Right hindlimb (tissue), 1 donor: ENCODE measurements around the gene SLC9A1.

Source experiments
- DNase-seq: peaks from one replicate; pipeline ENCODE4 v3.0.0-alpha.2; 2018

SLC9A1 gene

DNA sequence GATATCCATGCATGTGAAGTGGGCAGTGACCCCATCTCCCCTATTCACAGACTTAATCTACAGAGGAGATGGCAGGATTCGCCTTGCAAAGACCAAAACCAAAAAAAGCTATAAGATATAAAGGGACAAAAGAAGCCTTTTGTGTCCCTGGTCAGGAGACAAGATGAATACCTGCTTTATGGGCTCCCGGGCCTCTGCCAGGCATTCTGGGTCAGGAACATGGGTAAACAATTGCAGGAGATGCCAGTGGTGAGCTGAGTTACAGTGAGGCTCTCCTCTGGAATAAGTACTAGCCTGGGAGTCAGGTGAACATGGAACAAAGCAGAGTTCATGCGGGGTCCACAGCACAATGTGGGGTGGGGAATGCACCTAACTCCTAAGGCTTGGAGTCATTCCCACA, 4.7 kb downstream of the SLC9A1 start:
- DNase-seq: no peak

DNA sequence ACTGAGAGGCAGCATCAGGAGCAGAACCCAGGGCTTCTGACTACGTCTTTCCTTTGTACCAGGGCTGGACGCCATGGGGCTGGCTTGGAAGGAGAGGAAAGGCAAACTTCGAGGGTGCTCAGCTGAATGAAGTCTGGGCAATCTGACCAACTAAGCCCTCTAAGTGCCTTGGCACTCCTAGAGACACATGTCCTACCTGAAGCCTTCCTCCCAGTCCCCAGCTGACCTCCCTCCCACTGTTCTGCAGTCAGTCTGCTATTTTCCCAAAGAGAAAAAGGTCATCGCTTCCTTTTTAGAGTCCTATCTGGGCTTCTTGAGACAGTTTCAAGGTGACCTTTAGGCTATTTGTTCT, 5.2 kb downstream of the SLC9A1 start:
- DNase-seq: no peak

DNA sequence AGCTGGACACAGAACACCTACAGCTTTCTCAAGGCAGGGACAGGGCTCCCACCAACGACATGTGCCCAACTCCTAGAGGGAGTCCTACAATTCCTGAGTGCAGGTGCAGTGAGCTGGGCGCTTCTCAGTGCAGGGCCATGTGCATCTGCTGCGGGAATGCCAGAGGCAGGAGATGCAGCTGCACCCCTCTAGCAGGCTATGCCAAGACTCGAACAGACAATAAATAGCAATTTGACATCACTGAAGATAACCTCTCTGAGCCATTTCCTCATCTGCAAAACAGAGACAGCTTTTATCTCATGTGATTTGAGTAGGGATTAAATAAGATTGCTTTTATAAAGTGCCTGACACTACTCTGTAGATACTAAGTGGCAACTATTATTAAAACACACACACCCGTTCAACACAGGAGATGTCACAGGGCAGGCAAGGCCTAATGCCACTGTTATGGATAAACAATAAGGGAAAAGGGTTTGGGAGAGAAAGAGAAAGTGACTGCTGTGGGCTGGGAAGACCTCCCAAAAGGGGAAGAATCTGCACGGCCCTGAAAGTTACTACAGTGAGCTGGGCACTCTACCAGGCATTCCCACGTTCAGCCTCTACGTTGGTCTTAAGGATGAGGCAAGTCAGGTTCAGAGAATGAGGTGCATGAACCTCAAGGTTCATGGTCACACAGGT, 5.7 kb downstream of the SLC9A1 start:
- no peak for DNase-seq

DNA sequence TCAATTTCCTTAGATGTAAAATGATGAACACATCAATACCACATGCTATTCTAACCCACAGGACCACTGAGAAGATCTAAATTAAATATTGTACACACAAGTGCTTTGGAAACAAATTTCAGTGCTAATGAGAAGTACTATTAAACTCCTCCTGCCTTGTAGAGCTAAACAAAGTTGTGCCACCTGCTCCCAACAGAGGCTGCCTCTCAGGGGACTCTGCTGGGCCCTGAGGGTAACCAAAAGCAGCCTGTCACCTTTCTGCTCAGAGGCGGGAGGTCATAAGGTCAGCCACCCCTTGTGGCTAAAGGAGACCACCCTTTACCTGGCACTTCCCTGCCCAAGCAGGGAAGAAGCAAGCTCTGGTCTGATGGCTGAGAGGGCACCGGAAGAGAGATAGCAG, 6.3 kb downstream of the SLC9A1 start:
- no peak for DNase-seq

DNA sequence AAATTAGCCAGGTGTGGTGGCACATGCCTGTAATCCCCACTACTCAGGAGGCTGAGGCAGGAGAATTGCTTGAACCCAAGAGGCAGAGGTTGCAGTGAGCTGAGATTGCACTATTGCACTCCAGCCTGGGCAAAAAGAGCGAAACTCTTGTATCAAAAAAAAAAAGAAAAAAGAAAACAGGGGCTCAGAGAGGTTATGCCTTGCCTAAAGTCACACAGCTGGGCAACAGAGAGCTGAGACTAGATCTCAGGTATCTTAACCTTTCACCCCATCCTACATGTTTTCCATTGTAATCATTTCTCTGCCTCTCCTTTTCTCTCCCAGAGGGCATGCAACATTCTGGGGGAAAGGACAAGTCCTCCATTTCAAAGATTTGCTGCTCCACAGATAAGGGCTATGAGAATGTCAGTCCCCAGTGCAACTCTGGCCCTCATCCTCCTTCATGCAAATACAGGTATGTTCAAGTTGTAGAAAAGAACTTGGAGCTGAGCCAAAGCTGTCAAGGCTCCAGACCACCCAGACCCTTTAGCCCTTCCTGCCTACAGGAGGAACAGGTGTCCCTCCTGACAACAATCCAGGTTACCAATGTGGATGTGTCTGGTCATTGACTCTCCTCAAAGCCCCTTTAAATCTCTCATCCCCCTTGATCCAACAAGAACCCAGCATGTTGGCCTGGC, 6.9 kb downstream of the SLC9A1 start:
- DNase-seq: no peak

DNA sequence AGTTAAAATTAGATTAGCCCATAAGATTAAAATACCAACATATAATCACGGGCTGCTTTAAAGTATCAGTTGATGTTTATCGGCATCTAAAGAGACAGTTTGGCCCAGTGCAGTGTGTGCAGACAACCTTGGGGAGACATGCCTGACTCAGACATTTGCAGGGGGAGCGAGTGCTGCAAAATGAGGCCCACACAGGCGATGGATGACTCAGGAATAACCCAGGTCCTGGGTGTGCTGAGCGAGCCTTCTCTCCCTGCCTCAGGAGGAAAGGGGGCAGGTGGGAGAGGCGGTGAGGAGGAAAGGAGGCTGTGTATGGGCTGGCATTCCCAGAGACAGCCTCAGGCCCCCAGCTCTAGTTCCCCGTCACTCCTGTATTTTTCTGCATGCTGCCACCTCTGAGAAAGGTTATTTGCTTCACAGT, 9.0 kb downstream of the SLC9A1 start:
- no peak for DNase-seq

DNA sequence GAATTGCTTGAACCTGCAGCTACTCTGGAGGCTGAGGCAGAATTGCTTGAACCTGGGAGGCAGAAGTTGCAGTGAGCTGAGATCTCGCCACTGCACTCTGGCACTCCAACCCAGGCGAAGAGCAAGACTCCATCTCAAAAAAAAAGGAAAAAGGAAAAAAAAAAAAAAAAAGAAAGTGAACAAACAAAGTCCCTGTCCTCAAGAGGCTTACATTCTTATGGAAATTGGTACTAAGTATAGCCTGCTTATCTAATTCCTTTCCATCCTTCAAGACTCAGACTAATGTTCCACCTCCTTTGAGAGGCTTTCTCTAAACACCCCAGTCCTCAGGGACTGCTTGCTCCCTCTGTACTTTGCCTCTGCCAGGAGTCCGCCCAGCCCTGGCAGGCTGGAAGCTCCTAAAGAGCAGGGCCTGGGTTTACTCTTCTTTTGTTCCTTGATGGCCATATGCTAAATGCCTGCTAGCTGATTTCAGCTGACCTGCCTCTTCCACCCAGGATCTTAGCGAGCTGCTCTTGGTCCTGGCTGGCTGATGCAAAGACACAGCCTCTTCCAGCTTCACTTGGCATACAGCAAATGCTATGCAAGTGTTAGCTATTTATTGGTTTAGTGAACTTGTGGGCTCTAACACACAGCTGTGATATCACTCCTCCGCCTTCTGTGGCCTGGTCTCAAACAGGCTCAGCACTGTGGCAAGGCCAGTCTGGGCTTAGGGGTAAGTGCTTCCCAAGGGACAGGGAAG, 9.8 kb downstream of the SLC9A1 start:
- DNase-seq: peak; percentile 65

DNA sequence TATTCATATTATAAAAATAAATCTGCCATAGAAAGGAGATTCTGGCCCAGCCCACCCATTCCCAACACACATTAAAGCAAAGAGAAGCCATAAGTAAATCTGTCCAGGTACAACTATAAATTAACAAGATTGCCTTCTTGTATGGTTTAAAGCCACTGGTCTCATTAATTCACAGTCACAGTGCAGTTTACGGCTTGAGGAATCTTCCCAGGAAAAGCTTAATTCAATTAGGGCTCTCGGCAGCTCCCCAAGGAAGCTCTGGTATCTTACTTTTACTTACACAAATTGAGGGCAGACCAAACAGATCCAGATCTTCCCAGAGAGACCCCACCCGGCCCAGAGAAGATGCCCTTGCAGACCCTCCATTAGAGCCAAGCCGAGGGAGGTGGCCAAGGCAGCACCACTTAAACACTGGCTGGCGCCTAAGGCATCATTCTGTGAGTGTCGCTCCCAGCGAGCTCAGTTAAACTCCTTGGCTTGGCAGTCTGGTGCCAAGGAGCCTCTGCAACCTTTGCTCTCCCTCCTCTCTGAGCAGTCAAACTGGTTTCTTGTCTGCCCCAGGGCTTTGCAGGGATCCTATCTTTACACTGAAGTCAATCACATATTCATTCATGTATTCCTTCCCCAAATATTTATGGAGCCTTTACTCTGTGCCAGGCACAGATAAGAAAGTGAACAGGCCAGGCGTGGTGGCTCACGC, 10.7 kb downstream of the SLC9A1 start:
- DNase-seq: no peak

DNA sequence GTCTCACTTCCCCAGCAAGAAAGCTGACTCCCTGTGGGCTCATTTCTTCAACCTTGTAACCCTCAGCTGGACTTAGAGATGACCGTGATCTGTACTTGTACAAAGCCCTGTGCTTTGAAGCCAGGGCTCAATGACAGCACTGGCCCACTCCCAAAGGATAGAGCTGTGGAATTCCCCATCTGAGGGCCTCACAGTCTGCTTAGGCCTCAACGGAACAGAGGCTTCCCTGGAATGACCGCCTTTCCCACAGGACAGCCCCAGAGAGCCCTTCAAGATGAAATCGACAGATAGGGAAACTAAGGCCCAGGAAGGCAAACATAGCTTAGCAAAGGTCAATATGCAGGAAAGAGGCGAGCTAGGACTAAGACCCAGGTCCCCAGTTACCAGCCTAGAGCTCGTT, 11.5 kb downstream of the SLC9A1 start:
- no peak for DNase-seq

DNA sequence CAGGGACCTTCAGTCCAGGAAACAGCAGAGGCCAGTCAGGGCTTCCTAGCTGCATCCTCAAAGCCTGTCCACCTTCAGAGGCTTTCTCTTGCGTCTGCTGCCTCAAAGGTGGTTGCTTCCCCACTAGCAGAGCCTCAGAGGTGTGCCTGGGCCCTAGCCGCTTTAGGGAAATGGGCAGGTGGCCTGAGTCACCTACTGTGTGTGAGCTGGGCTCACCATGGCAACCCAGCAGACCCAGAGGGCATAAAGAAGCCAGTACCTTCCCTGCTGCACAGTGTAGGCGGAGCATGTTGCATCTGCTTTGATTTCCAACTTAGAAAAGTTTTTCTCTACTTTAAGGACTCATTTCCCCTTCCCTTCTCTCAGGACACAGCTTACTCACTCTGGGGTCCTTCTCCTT, 12.5 kb downstream of the SLC9A1 start:
- no peak for DNase-seq

DNA sequence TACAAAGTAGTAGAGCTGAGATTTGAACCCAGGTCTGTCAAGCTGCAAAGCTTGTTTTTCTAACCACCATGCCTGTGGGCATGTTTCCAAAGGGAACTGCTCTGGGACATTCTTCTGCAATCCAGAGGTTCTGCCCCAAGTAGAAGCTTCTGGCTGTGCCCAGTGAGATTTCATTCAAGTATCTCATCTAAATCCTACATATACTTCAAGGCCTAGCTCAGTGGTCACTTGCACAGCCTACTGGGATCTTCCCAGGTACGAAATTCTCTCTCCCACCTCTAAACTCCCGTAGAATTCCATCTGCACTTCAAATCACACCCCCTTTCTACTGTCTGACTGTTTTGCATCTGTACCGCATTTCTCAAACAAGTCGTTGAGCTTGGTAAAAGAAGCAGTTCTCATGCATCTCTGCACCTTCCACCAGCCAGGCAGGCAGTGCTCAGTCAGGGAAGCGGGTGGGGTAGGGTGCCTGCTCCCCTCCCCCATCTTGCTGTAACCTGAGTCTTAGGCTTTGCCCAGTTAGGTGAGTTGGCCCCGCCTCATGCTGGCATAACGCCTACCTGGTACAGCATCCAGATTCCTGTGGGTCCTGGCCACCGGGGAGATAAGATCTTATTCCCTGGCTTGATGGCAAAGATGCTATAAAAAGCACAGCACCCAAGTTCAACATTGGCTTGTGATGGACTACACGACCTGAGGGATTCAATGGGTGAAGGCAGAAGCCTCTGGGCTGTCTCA, 13.5 kb downstream of the SLC9A1 start:
- DNase-seq: no peak

DNA sequence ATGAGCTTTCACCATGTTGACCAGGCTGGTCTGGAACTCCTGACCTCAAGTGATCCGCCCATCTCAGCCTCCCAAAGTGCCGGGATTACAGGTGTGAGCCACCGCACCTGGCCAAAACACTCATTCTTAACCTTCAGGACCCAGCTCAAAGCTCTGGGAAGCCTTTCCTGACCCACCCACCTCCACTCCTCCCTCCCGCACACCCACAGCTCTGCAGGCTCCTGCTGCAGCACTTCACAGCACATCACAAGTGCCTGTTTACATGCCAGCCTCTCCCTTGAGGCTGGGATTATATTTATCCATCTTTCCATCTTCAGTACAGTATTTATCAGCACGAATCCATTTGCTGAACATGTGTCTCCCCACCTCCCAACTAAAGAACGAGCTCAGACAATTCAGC, 14.9 kb downstream of the SLC9A1 start:
- DNase-seq: no peak

DNA sequence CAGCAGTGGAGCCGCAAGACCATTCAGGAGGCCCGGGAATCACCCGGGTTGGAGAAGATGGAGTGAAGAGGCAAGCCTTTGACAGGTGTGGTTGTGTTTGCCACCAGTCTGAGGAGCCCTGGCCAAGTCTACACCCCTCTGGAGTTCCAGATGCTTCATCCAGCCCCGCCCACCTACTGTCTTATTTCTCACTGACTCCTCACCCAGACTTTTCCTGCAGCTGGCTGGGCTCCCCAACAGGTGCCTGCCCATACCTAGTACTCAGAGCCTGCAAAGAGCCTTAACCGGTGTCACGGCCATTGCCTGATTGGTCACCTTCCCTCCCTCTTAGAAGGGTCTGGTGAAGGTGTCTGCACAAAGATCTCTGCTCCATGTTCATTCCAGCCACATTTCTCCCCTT, 16.0 kb downstream of the SLC9A1 start:
- no peak for DNase-seq

DNA sequence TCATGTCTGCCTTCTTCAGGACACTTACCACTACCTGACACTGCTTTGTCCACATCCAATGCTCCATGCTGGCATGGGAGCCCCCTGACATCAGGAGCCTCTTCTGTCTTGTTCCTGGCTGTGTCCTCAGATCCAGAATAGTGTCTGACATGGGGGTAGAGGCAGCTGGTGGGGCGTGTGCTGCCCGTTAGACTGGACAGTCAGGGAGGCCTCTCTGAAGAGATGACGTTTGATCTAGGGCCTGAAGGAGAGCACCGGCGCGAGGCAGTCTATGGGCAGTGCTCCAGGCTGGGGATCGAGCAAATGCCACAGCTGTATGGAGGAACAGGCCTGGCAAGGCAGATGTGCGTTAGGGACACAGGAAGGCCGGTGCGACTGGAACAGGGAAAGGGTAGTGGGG, 16.6 kb downstream of the SLC9A1 start:
- DNase-seq: no peak

DNA sequence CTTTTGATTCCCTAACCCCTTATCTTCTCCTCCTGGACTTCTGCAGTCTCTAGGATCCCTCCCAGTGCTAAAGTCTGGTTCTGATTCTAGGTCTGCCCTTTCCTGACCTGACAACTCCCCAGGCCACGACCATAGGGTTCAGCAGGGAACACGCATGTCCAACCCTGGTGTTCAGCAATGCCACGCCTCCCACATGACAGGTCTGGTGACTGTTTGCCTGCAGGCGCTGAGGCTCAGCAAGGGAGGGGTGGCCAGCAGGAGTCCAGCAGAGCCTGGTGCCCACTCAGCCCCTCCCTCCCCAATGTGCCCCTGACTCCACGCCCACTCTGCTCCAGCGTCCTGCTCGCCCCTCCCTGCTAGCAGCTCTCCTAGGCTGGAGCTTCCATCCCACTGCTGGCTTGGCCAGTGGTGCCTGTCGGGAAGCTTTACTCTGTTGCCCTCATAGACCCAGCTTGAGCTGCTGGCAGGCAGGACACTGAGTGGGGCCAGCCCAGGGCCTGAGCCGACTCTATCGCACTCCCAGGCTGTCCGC, 17.3 kb downstream of the SLC9A1 start:
- DNase-seq: no peak

DNA sequence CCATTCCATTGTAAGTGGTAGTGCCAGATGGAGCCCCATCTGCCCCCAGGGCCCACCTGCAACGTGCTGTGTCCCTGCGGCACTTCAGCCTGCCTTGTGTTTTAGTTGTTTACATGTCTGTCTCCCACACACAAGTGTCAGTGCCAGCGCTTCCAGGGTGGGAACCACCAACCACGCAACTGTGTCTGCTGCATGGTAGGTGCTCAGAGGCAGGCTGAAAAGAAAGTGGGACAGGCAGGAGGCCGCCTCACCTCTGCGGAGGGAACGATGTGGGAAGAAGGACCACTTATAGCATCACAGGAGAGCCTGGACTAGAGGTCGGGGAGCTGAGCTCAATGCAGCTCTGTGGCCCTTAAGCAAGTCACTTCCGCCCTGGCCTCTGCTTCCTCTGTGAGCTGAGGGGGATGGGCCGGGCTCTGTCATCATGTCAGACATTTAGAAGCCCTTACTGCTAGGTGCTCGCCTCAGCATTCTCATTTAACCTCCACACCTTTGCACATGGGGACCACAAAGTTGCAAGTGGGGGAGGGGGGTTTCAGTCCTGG, 17.9 kb downstream of the SLC9A1 start:
- no peak for DNase-seq

DNA sequence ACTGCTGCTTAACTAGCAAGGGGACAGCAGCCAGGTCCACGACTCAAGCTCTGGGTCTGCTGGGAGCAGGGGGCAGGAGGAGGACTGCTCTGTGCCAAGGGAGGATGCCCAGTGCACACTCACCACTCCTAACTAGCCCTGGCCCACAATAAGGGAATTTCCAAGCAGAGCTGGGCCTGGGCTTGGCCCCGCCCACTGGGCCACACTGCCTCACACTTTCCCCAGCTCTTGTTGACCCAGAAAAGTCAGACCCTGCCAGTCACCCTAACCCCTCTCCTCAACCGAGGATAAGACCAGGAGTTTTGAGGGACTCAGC, 18.7 kb downstream of the SLC9A1 start:
- DNase-seq: no peak

DNA sequence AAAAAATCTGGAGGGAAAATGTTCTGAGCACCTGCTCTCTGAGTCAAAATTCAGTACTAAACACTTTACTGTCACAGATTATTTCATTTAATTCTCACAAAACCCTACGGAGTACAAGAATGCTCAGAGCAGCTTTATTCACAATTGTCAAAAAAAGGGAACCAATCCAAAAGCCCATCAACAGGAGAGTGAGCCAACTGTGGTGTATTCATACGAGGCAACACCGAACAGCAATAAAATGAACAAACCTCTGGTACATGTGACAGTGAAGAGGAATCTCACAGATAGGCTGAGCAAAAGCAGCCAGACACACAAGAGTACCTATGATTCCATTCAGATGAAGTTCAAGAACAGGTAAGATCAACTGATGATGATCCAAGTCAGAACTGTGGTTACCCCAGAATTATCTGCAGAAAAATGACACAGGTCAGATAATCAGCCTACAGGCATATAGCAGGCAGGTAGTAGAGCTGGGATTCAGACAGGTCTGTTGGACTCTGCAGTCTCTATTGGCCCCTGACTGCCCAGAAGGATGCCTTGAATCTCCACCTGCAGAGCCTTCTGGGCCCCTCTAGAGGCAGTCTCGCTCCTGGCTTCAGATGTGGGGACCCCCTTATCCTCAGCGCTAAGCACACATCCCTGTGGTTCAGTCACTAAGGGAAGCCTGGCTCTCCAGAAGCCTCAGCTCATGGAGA, 19.2 kb downstream of the SLC9A1 start:
- DNase-seq: no peak

DNA sequence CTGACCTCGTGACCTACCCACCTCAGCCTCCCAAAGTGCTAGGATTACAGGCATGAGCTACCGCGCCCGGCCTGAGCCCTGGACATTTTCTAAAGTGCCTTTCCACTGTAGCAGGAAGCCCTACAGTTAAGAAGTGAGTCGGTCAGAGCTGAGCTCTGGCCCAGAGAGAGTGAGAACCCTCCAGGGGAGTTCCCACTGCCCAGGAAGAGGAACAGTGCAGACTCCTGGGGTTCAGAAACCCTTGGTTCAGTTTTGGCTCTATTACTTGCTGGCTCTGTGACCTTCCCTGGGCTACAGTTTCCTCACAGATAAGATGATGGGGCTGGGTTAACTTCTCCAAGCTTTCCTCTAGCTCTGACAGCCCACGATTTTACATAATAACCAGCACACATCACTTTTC, 20.9 kb downstream of the SLC9A1 start:
- no peak for DNase-seq

DNA sequence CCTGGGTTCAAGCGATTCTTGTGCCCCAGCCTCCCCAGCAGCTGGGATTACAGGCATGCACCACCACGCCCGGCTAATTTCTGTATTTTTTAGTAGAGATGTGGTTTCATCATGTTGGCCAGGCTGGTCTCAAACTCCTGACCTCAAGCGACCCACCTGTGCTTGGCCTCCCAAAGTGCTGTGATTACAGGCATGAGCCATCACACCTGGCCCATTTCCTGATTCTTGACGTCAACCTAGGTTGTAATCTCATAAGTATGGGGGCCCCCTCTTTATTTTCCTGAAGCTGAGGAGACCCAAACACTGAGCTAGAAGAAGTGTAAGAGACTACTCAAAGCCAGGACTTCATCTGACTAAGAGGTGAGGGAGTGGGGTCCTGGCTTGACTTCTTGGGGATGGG, 21.8 kb downstream of the SLC9A1 start:
- no peak for DNase-seq

DNA sequence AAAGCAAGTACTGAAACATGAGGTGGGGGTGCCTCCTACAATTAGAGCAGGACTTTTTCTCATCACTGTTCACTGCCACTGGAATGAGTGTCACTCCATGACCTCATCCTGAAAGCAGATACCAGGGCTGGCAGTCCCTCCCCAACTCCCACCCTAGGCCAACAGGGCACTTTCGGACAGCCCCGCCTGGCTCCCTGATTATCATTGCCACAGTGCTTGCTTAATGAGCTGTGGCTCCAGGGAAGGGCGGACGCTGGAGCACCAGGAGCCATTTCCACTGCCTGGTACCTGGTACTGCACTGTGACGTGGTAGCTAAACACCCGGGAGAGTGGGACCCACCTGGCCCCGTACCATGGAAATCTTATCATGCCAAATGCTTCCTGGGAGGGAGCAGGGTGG, 22.3 kb downstream of the SLC9A1 start:
- no peak for DNase-seq

DNA sequence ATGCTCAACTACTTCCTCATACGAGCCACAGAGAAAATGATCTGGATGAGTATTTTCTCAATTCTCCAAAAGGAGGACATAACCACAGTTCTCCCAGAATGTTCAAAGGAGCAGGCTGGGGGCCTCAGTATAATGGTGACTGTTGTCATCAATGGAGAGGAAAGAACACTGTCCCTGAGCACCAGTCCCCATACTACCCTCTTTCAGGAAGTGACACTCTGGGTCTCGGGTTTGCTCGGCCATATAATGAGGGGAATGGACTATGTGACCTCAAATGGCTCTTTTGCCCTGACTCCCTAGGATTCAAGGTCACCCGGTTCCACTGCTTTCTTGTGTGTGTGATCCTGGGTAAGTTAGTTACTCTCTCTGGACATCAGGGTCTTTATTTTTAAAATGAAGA, 22.8 kb downstream of the SLC9A1 start:
- no peak for DNase-seq
